ENCODE measurements around the gene RXYLT1.

- TF ChIP-seq CTCF (IDR thresholded peaks at IDR 0.05), result no peak
- TF ChIP-seq POLR2A (IDR thresholded peaks at IDR 0.05; ENCODE audit: low read depth), result no peak
Observed at GRCh38 chr12:63770375-63770774, 9.3 kb upstream of the RXYLT1 start.

Measured in esophagus muscularis mucosa (tissue), 3 donors.